Activated naive CD4-positive, alpha-beta T cell treated with anti-CD3 and anti-CD28 coated beads, Interleukin-2, amount 10 ng/mL, durations not matched to agents 7 days and 5 days (primary cell): ENCODE results near the gene ANXA3.
"Not testable (repeated sequence)": the region's sequence is repeated elsewhere in the genome, so short reads cannot be mapped to it uniquely, and the experiment has no call there.

Source experiments
- CTCF ChIA-PET: fragments of 350-600 bp; sonication (Branson Sonifier 250); formaldehyde crosslinking; loops from one replicate; lab custom pipeline; 2021; ENCODE audit warnings: antibody characterized with exemption; lab: Charles Lee
- DNase-seq: peaks from one replicate; pipeline ENCODE4 v3.0.0-alpha.2; 2020
- H3K27ac Mint-ChIP-seq: one replicate; pipeline ENCODE4 v1.8.0; 2021; ENCODE audit warnings: mild to moderate bottlenecking, moderate library complexity, mixed read lengths
- H3K27me3 Mint-ChIP-seq: one replicate; pipeline ENCODE4 v1.8.0; 2021; ENCODE audit warnings: mild to moderate bottlenecking, mixed read lengths
- H3K36me3 Mint-ChIP-seq: one replicate; pipeline ENCODE4 v1.8.0; 2021; ENCODE audit warnings: mixed read lengths
- H3K4me1 Mint-ChIP-seq: one replicate; pipeline ENCODE4 v1.8.0; 2021; ENCODE audit warnings: mixed read lengths
- H3K4me3 Mint-ChIP-seq: one replicate; pipeline ENCODE4 v1.8.0; 2021; ENCODE audit warnings: mild to moderate bottlenecking, moderate library complexity, mixed read lengths
- H3K9me3 Mint-ChIP-seq: one replicate; pipeline ENCODE4 v1.8.0; 2021; ENCODE audit warnings: mixed read lengths

Gene ANXA3

GRCh38 chr4:78570117-78570516, 18.5 kb downstream of the ANXA3 start:
- H3K27me3 Mint-ChIP-seq, result peaks cover 12% of the 10 kb centered on the region
- H3K4me1 Mint-ChIP-seq, result no peaks in the 10 kb centered on the region
- H3K9me3 Mint-ChIP-seq, result no peaks in the 10 kb centered on the region
- H3K36me3 Mint-ChIP-seq, result no peaks in the 10 kb centered on the region
- no peak overlapping the region for H3K27ac Mint-ChIP-seq
- H3K4me3 Mint-ChIP-seq, result no peak overlapping the region
- DNase-seq, result no peak
- CTCF ChIA-PET, result interaction anchor here (1.3 kb wide), 1 partner anchor 12 kb away, joined by 3 read pairs; no protein-coding TSS in a partner anchor

- no peak for DNase-seq
- no peak overlapping the region for H3K4me3 Mint-ChIP-seq
- CTCF ChIA-PET, result no interaction called here
- no peaks in the 10 kb centered on the region for H3K9me3 Mint-ChIP-seq
- no peaks in the 10 kb centered on the region for H3K36me3 Mint-ChIP-seq
- H3K27me3 Mint-ChIP-seq, result peaks cover 12% of the 10 kb centered on the region
- H3K4me1 Mint-ChIP-seq, result no peaks in the 10 kb centered on the region
- no peak overlapping the region for H3K27ac Mint-ChIP-seq
Observed at GRCh38 chr4:78571804-78572203, 20.2 kb downstream of the ANXA3 start.

GRCh38 chr4:78578674-78579425, 27.3 kb downstream of the ANXA3 start:
- CTCF ChIA-PET, result no interaction called here
- Mint-ChIP-seq H3K4me1 (no peaks in the 10 kb centered on the region), H3K9me3 (no peaks in the 10 kb centered on the region), H3K36me3 (no peaks in the 10 kb centered on the region), H3K4me3 (no peak overlapping the region), H3K27ac (no peak overlapping the region), H3K27me3 (peaks cover 13% of the 10 kb centered on the region)
- no peak for DNase-seq

- no peaks in the 10 kb centered on the region for H3K9me3 Mint-ChIP-seq
- H3K36me3 Mint-ChIP-seq, result no peaks in the 10 kb centered on the region
- CTCF ChIA-PET, result interaction anchor here (1.5 kb wide), 1 partner anchor 11 kb away, joined by 3 read pairs; no protein-coding TSS in a partner anchor
- no peak overlapping the region for H3K27ac Mint-ChIP-seq
- H3K4me3 Mint-ChIP-seq, result no peak overlapping the region
- DNase-seq, result no peak
- peaks cover 6% of the 10 kb centered on the region for H3K27me3 Mint-ChIP-seq
- no peaks in the 10 kb centered on the region for H3K4me1 Mint-ChIP-seq
Observed at GRCh38 chr4:78581618-78582017, 30.0 kb downstream of the ANXA3 start.

GRCh38 chr4:78584863-78585547, 33.4 kb downstream of the ANXA3 start:
- no peak overlapping the region for H3K27ac Mint-ChIP-seq
- peaks cover 11% of the 10 kb centered on the region for H3K27me3 Mint-ChIP-seq
- CTCF ChIA-PET, result no interaction called here
- DNase-seq, result no peak
- no peaks in the 10 kb centered on the region for H3K9me3 Mint-ChIP-seq
- no peaks in the 10 kb centered on the region for H3K36me3 Mint-ChIP-seq
- H3K4me1 Mint-ChIP-seq, result no peaks in the 10 kb centered on the region
- H3K4me3 Mint-ChIP-seq, result no peak overlapping the region

- no peaks in the 10 kb centered on the region for H3K36me3 Mint-ChIP-seq
Observed at GRCh38 chr4:78585633-78586032, 34.1 kb downstream of the ANXA3 start.

GRCh38 chr4:78588894-78589545, 37.5 kb downstream of the ANXA3 start:
- Mint-ChIP-seq H3K36me3 (no peaks in the 10 kb centered on the region), H3K27me3 (peaks cover 4% of the 10 kb centered on the region), H3K4me1 (no peaks in the 10 kb centered on the region), H3K4me3 (no peak overlapping the region), H3K27ac (no peak overlapping the region), H3K9me3 (no peaks in the 10 kb centered on the region)
- no peak for DNase-seq
- CTCF ChIA-PET, result interaction anchor here (0.9 kb wide), 1 partner anchor 530 kb away, joined by 3 read pairs; no protein-coding TSS in a partner anchor

More at GRCh38 chr4:78585633-78586032, 34.1 kb downstream of the ANXA3 start:
- Mint-ChIP-seq H3K27me3 (peaks cover 11% of the 10 kb centered on the region), H3K4me1 (no peaks in the 10 kb centered on the region), H3K27ac (no peak overlapping the region), H3K9me3 (no peaks in the 10 kb centered on the region), H3K4me3 (no peak overlapping the region)
- no peak for DNase-seq
- CTCF ChIA-PET, result no interaction called here

- Mint-ChIP-seq H3K36me3 (no peaks in the 10 kb centered on the region), H3K9me3 (no peaks in the 10 kb centered on the region), H3K27ac (no peak overlapping the region), H3K27me3 (peaks cover 4% of the 10 kb centered on the region), H3K4me3 (no peak overlapping the region), H3K4me1 (no peaks in the 10 kb centered on the region)
- no peak for DNase-seq
- CTCF ChIA-PET, result interaction anchor here (0.9 to 2.9 kb wide), 2 partner anchors 272 to 532 kb away, joined by 4 to 9 read pairs; no protein-coding TSS in a partner anchor
Observed at GRCh38 chr4:78591404-78591803, 39.8 kb downstream of the ANXA3 start.

GRCh38 chr4:78592088-78592783, 40.7 kb downstream of the ANXA3 start:
- H3K9me3 Mint-ChIP-seq, result no peaks in the 10 kb centered on the region

GRCh38 chr4:78596111-78596742, 44.7 kb downstream of the ANXA3 start:
- CTCF ChIA-PET, result no interaction called here
- peaks cover 4% of the 10 kb centered on the region for H3K27me3 Mint-ChIP-seq
- no peaks in the 10 kb centered on the region for H3K4me1 Mint-ChIP-seq
- no peak overlapping the region for H3K4me3 Mint-ChIP-seq
- no peaks in the 10 kb centered on the region for H3K36me3 Mint-ChIP-seq
- H3K27ac Mint-ChIP-seq, result no peak overlapping the region
- no peak for DNase-seq
- H3K9me3 Mint-ChIP-seq, result no peaks in the 10 kb centered on the region

More at GRCh38 chr4:78592088-78592783, 40.7 kb downstream of the ANXA3 start:
- Mint-ChIP-seq H3K36me3 (no peaks in the 10 kb centered on the region), H3K4me3 (no peak overlapping the region), H3K27ac (no peak overlapping the region), H3K4me1 (no peaks in the 10 kb centered on the region), H3K27me3 (peaks cover 4% of the 10 kb centered on the region)
- DNase-seq, result peak; percentile 25
- CTCF ChIA-PET, result interaction anchor here (1.3 to 2.9 kb wide), 2 partner anchors 46 to 271 kb away, joined by 4 to 9 read pairs; no protein-coding TSS in a partner anchor

- H3K27ac Mint-ChIP-seq, DNase-seq, H3K36me3 Mint-ChIP-seq, H3K9me3 Mint-ChIP-seq, CTCF ChIA-PET, H3K4me1 Mint-ChIP-seq, H3K4me3 Mint-ChIP-seq, H3K27me3 Mint-ChIP-seq: not testable (repeated sequence)
Observed at GRCh38 chr4:78598431-78598830, 46.9 kb downstream of the ANXA3 start.

GRCh38 chr4:78599147-78599546, 47.6 kb downstream of the ANXA3 start:
- Mint-ChIP-seq H3K4me1 (no peaks in the 10 kb centered on the region), H3K27ac (no peak overlapping the region), H3K4me3 (no peak overlapping the region), H3K27me3 (peaks cover 8% of the 10 kb centered on the region), H3K9me3 (no peaks in the 10 kb centered on the region), H3K36me3 (no peaks in the 10 kb centered on the region)
- no peak for DNase-seq
- CTCF ChIA-PET, result no interaction called here

GRCh38 chr4:78599931-78600375, 48.4 kb downstream of the ANXA3 start:
- H3K9me3 Mint-ChIP-seq, result no peaks in the 10 kb centered on the region
- no peak for DNase-seq
- H3K36me3 Mint-ChIP-seq, result no peaks in the 10 kb centered on the region
- CTCF ChIA-PET, result interaction anchor here (0.8 kb wide), 1 partner anchor 14 kb away, joined by 3 read pairs; no protein-coding TSS in a partner anchor
- H3K27ac Mint-ChIP-seq, result no peak overlapping the region
- no peaks in the 10 kb centered on the region for H3K4me1 Mint-ChIP-seq
- peaks cover 8% of the 10 kb centered on the region for H3K27me3 Mint-ChIP-seq
- no peak overlapping the region for H3K4me3 Mint-ChIP-seq
